DOHH2 (cell line): ENCODE results near the gene LRRC27.

Experiments
- EZH2phosphoT487 ChIP-seq: fragments of 200-600 bp; sonication (generic); IDR thresholded peaks from 2 replicates; pipeline ENCODE4 v1.6.1; 2017; ENCODE audit warnings: borderline replicate concordance, mild to moderate bottlenecking, antibody characterized with exemption, low read length, moderate library complexity, mixed read lengths
- TF ChIP-seq, protein P1 (sequence below): fragments of 200-600 bp; sonication (generic); IDR thresholded peaks from one replicate; pipeline ENCODE4 v1.5.1; 2014; ENCODE audit warnings: antibody characterized with exemption, mild to moderate bottlenecking, low read depth, low read length; ENCODE audit not compliant: poor library complexity, severe bottlenecking

DNA sequence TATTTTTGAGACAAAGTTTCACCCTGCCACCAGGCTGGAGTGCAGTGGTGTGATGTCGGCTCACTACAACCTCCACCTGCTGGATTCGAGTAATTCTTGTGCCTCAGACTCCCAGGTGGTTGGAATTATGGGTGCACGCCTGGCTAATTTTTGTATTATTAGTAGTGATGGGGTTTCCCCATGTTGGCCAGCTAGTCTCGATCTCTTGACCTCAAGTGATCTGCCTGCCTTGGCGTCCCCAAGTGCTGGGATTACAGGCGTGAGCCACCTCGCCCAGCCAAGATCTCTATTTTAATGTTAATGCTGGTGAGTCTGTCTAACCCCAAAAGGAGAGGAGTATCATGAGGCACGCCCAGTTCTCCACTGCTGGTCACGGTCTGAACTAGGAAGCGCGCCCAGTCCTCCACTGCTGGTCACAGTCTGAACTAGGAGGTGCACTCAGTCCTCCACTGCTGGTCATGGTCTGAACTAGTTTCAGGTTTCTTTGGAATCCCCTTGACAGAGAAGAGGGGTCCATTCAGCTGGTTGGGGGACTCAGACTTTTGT lies 5.6 kb upstream of the LRRC27 start:
- TF ChIP-seq, protein P1, sequence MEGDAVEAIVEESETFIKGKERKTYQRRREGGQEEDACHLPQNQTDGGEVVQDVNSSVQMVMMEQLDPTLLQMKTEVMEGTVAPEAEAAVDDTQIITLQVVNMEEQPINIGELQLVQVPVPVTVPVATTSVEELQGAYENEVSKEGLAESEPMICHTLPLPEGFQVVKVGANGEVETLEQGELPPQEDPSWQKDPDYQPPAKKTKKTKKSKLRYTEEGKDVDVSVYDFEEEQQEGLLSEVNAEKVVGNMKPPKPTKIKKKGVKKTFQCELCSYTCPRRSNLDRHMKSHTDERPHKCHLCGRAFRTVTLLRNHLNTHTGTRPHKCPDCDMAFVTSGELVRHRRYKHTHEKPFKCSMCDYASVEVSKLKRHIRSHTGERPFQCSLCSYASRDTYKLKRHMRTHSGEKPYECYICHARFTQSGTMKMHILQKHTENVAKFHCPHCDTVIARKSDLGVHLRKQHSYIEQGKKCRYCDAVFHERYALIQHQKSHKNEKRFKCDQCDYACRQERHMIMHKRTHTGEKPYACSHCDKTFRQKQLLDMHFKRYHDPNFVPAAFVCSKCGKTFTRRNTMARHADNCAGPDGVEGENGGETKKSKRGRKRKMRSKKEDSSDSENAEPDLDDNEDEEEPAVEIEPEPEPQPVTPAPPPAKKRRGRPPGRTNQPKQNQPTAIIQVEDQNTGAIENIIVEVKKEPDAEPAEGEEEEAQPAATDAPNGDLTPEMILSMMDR = no peak
- TF ChIP-seq EZH2phosphoT487 = no peak
